HepG2 (cell line): ENCODE measurements around the gene NPW. TPM values are rescaled to one million over a fixed set of nuclear protein-coding genes. Genes with fewer than 3 reads are reported as not detected.

Source experiments
- ATAC-seq: fragments of 200-7000 bp; cut with Tn5 transposase; 3 replicates; pipeline ENCODE4 v1.9.1; 2020; ENCODE audit warnings: mild to moderate bottlenecking, moderate library complexity
- BruUV-seq: library from RNA; stranded (reverse); fragments of 400-500 nt; replicated peaks from 2 replicates; lab custom pipeline; 2021; lab: Mats Ljungman, UMichigan
- CTCF ChIA-PET: fragments of 300-600 bp; formaldehyde crosslinking; extraction: SDS; loops from one replicate; lab custom pipeline; 2021; ENCODE audit warnings: low total read pairs, inconsistent platforms, low intra/inter-chr PET ratio; lab: Yijun Ruan, JAX
- POLR2A ChIA-PET: fragments of 350-600 bp; sonication (Branson Sonifier 250); formaldehyde crosslinking; loops from one replicate; lab custom pipeline; 2020; ENCODE audit warnings: antibody characterized with exemption, inconsistent platforms; lab: Yijun Ruan, JAX
- DNase-seq: peaks from one replicate; pipeline ENCODE4 v3.0.0-alpha.2; 2015; ENCODE audit warnings: low spot score
- FAIRE-seq: peaks from 3 replicates; lab custom pipeline; 2011; peaks lifted over from hg19 to GRCh38; lab: Jason Lieb, UNC
- H2AFZ ChIP-seq: one replicate; pipeline ENCODE4 v1.6.1; 2011; ENCODE audit warnings: low read length, inconsistent platforms
- H3K27ac ChIP-seq: fragments of 300-600 bp; 3 replicates; pipeline ENCODE4 v1.8.0; 2011; ENCODE audit warnings: mixed run types, mild to moderate bottlenecking, mixed read lengths, low read length, inconsistent platforms; ENCODE audit not compliant: insufficient read depth; ENCODE audit errors: extremely low read length
- H3K27me3 ChIP-seq, 2 experiments: fragments of 200-600 bp in 1 of 2; 2 replicates in 1 of 2; 3 replicates in 1 of 2; pipeline versions ENCODE4 v1.6.0 to v1.8.0; 2011; ENCODE audit warnings: low read length in 2 of 2, mild to moderate bottlenecking in 2 of 2, moderate library complexity in 2 of 2, inconsistent platforms in 1 of 2; ENCODE audit not compliant: insufficient read depth in 2 of 2, control insufficient read depth in 1 of 2
- H3K36me3 ChIP-seq, 2 experiments: fragments of 200-600 bp in 1 of 2; replicated peaks in 1 of 2; 2 replicates in 1 of 2; 3 replicates in 1 of 2; pipeline versions ENCODE4 v1.5.1 to v1.8.0; 2011; ENCODE audit warnings: low read length in 2 of 2, inconsistent platforms in 1 of 2; ENCODE audit not compliant: insufficient read depth in 2 of 2, control insufficient read depth in 1 of 2
- H3K4me1 ChIP-seq: 2 replicates; pipeline ENCODE4 v1.5.1; 2012; ENCODE audit warnings: low read length, inconsistent platforms; ENCODE audit not compliant: insufficient read depth
- H3K4me2 ChIP-seq: 2 replicates; pipeline ENCODE4 v1.6.0; 2011; ENCODE audit warnings: low read depth, low read length, inconsistent platforms
- H3K4me3 ChIP-seq, 3 experiments: fragments of 200-600 bp in 1 of 3; sonication (generic), shearing (Covaris generic) in 1 of 3; replicated peaks in 1 of 3; 2 replicates each; pipeline ENCODE4 v1.5.1; 2011 to 2016; ENCODE audit warnings: low read length in 3 of 3, inconsistent platforms in 2 of 3, low read depth in 2 of 3, mild to moderate bottlenecking in 2 of 3, control low read depth in 1 of 3, mixed read lengths in 1 of 3; ENCODE audit not compliant: insufficient read depth in 1 of 3
- H3K79me2 ChIP-seq: one replicate; pipeline ENCODE4 v1.6.1; 2011; ENCODE audit warnings: low read length, inconsistent platforms; ENCODE audit not compliant: insufficient read depth
- H3K9ac ChIP-seq: 2 replicates; pipeline ENCODE4 v1.6.0; 2011; ENCODE audit warnings: mild to moderate bottlenecking, low read depth, low read length, inconsistent platforms; ENCODE audit not compliant: insufficient read depth
- H3K9me3 ChIP-seq: 2 replicates; pipeline ENCODE4 v1.5.1; 2012; ENCODE audit warnings: mild to moderate bottlenecking, low read length
- H4K20me1 ChIP-seq: 2 replicates; pipeline ENCODE4 v1.6.0; 2011; ENCODE audit warnings: inconsistent platforms, mild to moderate bottlenecking, low read length, moderate library complexity; ENCODE audit not compliant: insufficient read depth
- ZNF318 ChIP-seq: sonication (generic); formaldehyde crosslinking; IDR thresholded peaks from 2 replicates; pipeline ENCODE4 v1.4.0; 2020; ENCODE audit warnings: mild to moderate bottlenecking, missing genetic modification reagents
- ZNF446 ChIP-seq: sonication (generic); formaldehyde crosslinking; IDR thresholded peaks from 2 replicates; pipeline ENCODE4 v1.5.0; 2020; ENCODE audit warnings: mild to moderate bottlenecking, missing genetic modification reagents
- WGBS: methylation state at CpG from one replicate; pipeline ENCODE4 v1.1.6; 2017; ENCODE audit warnings: low lambda C conversion rate; 5-methylcytosine and 5-hydroxymethylcytosine counted together
- in situ Hi-C: cut with HindIII; loops from 2 replicates; pipeline ENCODE4 v1.10.0; 2017; ENCODE audit warnings: low pct_unique_long_range_greater_than_20kb; ENCODE audit not compliant: extremely low pct_ligation_motif_present
- intact Hi-C: fragments of 100-400 bp; cut with micrococcal nuclease; formaldehyde crosslinking; loops from one replicate; pipeline ENCODE4 v1.10.0; 2022; ENCODE audit not compliant: unreplicated experiment
- polyA plus RNA-seq, 8 experiments: library from polyadenylated mRNA; depleted of rRNA in 3 of 8; stranded (reverse) in 7 of 8; unstranded in 1 of 8; fragments of >200 nt; fragmentation: Illumina TruSeq in 4 of 8; extraction: Trizol in 4 of 8; gene quantifications; 2 replicates each; pipeline versions ENCODE4 v1.2.1 to v1.2.3, GENCODE V29; 2011 to 2016; ENCODE audit warnings: low read depth in 4 of 8, missing spikeins in 1 of 8, mixed read lengths in 1 of 8; ENCODE audit not compliant: insufficient read depth in 1 of 8
- total RNA-seq, 5 experiments: library from RNA; depleted of rRNA; stranded (reverse); fragments of >200 nt; fragmentation: Illumina TruSeq; extraction: Trizol; gene quantifications; 2 replicates each; pipeline ENCODE4 v1.2.3, GENCODE V29; 2016; ENCODE audit warnings: low read depth in 1 of 5

The NPW gene
- total and polyA plus RNA-seq, 2 of the 13 experiments (the other 11 are each of a cell fraction or from before 2014, with no cell fraction given), result 0.24 to 0.97 TPM

DNA sequence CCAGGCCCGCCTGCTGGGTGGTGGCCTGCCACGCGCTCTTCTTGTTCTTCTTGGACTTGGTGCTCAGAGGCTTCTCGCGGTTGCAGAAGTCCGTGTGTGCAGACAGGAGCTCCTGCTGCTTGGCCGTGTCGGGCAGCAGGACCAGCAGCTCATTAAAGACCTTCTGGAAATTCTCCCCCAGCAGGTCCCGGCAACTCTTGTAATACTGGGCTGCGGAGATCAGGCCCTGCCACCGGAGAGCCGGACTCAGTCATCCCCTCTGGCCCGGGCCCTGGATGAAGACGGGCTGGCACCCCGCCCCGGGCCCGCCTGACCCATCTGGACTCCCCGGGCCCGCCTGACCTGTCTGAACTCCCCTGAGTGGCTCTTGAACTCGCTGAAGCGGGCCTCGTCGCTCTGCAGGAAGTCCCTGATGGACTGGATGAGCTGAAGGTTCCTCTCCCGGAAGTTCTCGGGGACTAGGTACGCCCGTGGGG lies 21.2 kb upstream of the NPW start:
- ATAC-seq (no peak), DNase-seq (no peak), FAIRE-seq (no peak)
- Histone ChIP-seq H3K27me3 (no peaks in the 10 kb centered on the region), H3K9me3 (no peaks in the 10 kb centered on the region), H4K20me1 (peaks cover 3% of the 10 kb centered on the region; the same call in 1 of the 2 replicates), H2AFZ (no peak overlapping the region), H3K79me2 (no peaks in the 10 kb centered on the region), H3K4me1 (peaks cover 10% of the 10 kb centered on the region), H3K4me3 (no peak overlapping the region), H3K36me3 (peaks cover 29 to 44% of the 10 kb centered on the region in 2 experiments), H3K4me2 (no peak overlapping the region), H3K27ac (no peak overlapping the region), H3K9ac (no peak overlapping the region)
- BruUV-seq, result no TSS peak
- in situ Hi-C loops, result no loop called here
- ChIA-PET CTCF (no interaction called here), POLR2A (interaction anchor here (2.3 kb wide), 1 partner anchor 34 kb away, joined by 6 read pairs; the partner anchor contains the start of gene RPS2)
- TF ChIP-seq ZNF318 (CRISPR knock-in tag) (no peak), ZNF446 (CRISPR knock-in tag) (no peak)
- intact Hi-C loops, result no loop called here
- 96% methylated on average over 7 of the region's 27 CpGs for WGBS
